ENCODE results near the gene GNAQ.

Gene GNAQ

DNA sequence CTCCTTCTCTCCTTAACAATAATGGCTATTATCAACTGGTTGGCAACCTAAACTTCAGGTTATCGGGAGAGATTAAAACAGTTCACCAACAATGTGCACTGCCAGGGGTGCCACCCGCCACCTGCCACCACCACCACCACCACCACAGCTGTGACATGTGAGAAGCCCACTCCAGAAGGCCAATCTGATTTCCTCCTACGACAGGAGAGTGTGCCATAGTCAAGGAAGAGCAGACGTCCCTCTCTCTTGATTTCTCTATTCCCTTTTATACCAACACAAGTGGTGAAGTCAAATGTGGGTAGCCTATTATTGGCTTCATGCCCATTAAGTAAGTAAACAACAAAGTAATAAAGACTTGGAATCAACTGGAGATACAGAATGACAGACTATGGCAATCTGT is 22.4 kb downstream of the GNAQ start:
- no peak for TF ChIP-seq NFIC (IDR thresholded peaks at IDR 0.05)
- TF ChIP-seq CREB1 (IDR thresholded peaks at IDR 0.05; ENCODE audit: low read depth), result no peak
- no peak for TF ChIP-seq ZBTB7A (IDR thresholded peaks at IDR 0.05; ENCODE audit: low read depth)
- no peak for TF ChIP-seq TCF12 (IDR thresholded peaks at IDR 0.05; ENCODE audit: low read depth)
- TF ChIP-seq, protein P1, sequence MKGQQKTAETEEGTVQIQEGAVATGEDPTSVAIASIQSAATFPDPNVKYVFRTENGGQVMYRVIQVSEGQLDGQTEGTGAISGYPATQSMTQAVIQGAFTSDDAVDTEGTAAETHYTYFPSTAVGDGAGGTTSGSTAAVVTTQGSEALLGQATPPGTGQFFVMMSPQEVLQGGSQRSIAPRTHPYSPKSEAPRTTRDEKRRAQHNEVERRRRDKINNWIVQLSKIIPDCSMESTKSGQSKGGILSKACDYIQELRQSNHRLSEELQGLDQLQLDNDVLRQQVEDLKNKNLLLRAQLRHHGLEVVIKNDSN (IDR thresholded peaks at IDR 0.05), result no peak
- TF ChIP-seq EGR1 (IDR thresholded peaks at IDR 0.05), result no peak
- TF ChIP-seq CEBPB (IDR thresholded peaks at IDR 0.05), result no peak

DNA sequence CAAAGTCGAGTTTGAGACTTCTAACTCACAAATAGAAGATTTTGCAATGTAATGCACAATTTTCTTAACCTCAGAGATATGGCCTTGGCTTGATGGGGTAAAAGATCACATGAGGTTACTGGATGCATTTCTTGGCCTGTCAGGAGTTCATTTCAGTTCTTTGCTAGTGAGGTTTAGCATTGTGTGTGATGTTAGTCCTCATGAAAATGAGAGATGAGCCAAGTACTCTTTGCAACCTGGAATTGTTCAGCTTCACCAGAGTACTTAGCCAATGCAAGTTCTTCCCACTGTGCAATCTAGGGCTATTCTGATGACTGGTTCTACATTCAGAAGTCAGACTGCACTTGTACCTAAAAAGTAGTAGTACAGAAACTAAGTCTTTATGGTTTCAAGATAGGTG is 24.9 kb downstream of the GNAQ start:
- TF ChIP-seq TAF1 (IDR thresholded peaks at IDR 0.05; ENCODE audit: low read depth) (no peak), FOXM1 (IDR thresholded peaks at IDR 0.05; ENCODE audit: borderline replicate concordance, low read depth) (no peak), EP300 (IDR thresholded peaks at IDR 0.05; ENCODE audit: borderline replicate concordance) (no peak), RAD21 (IDR thresholded peaks at IDR 0.05; ENCODE audit: low read depth) (no peak), CEBPB (IDR thresholded peaks at IDR 0.05) (no peak), TCF12 (IDR thresholded peaks at IDR 0.05; ENCODE audit: low read depth) (no peak), EGR1 (IDR thresholded peaks at IDR 0.05) (no peak), NFIC (IDR thresholded peaks at IDR 0.05) (no peak), CREB1 (IDR thresholded peaks at IDR 0.05; ENCODE audit: low read depth) (no peak), TEAD4 (IDR thresholded peaks at IDR 0.05) (no peak), ZBTB7A (IDR thresholded peaks at IDR 0.05; ENCODE audit: low read depth) (no peak)
- TF ChIP-seq, protein P2, sequence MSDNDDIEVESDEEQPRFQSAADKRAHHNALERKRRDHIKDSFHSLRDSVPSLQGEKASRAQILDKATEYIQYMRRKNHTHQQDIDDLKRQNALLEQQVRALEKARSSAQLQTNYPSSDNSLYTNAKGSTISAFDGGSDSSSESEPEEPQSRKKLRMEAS (IDR thresholded peaks at IDR 0.05), result no peak
- TF ChIP-seq, protein P3, sequence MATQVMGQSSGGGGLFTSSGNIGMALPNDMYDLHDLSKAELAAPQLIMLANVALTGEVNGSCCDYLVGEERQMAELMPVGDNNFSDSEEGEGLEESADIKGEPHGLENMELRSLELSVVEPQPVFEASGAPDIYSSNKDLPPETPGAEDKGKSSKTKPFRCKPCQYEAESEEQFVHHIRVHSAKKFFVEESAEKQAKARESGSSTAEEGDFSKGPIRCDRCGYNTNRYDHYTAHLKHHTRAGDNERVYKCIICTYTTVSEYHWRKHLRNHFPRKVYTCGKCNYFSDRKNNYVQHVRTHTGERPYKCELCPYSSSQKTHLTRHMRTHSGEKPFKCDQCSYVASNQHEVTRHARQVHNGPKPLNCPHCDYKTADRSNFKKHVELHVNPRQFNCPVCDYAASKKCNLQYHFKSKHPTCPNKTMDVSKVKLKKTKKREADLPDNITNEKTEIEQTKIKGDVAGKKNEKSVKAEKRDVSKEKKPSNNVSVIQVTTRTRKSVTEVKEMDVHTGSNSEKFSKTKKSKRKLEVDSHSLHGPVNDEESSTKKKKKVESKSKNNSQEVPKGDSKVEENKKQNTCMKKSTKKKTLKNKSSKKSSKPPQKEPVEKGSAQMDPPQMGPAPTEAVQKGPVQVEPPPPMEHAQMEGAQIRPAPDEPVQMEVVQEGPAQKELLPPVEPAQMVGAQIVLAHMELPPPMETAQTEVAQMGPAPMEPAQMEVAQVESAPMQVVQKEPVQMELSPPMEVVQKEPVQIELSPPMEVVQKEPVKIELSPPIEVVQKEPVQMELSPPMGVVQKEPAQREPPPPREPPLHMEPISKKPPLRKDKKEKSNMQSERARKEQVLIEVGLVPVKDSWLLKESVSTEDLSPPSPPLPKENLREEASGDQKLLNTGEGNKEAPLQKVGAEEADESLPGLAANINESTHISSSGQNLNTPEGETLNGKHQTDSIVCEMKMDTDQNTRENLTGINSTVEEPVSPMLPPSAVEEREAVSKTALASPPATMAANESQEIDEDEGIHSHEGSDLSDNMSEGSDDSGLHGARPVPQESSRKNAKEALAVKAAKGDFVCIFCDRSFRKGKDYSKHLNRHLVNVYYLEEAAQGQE (IDR thresholded peaks at IDR 0.05; ENCODE audit: low read depth), result no peak
- TF ChIP-seq, protein P1 (IDR thresholded peaks at IDR 0.05), result no peak

DNA sequence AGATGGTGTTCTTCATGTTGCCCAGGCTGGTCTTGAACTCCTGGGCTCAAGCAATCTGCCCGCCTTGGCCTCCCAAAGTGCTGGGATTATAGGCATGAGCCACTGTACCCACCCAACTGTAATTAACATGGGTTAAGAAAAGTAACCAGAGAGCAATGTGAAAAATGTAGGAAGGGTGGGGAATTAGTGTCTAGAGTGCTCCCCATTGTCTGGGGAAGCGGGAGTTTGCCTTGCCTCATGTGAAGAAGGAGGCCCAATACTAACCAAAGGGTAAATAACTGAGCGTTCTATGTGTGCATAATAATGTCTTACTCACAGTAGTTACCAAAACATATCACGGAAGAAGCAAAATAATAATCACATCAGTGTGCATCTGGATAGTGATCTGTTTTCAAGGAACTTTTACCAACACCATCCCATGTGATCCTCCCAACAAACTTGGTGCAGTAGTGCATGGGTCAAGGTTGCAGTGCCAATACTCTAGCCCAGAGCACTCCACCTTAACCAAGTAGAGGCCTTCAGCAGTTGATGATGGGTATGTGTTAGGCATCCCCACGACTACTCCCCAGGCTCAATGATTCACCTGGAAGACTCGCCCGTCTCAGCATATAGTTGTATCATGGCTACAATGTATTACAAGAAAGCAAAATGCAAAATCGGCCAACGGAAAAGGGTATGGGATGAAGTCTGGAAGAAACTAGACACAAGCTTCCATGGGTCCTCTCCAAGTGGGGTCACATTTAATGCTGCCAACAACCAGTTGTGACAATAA is 26.2 kb downstream of the GNAQ start:
- TF ChIP-seq EGR1 (IDR thresholded peaks at IDR 0.05) (no peak), TAF1 (IDR thresholded peaks at IDR 0.05; ENCODE audit: low read depth) (no peak), EP300 (IDR thresholded peaks at IDR 0.05; ENCODE audit: borderline replicate concordance) (no peak), RAD21 (IDR thresholded peaks at IDR 0.05; ENCODE audit: low read depth) (no peak), YY1 (IDR thresholded peaks at IDR 0.05; ENCODE audit: low read depth) (no peak), CREB1 (IDR thresholded peaks at IDR 0.05; ENCODE audit: low read depth) (no peak), NFIC (IDR thresholded peaks at IDR 0.05) (no peak), TCF12 (IDR thresholded peaks at IDR 0.05; ENCODE audit: low read depth) (no peak), CEBPB (IDR thresholded peaks at IDR 0.05) (no peak), TEAD4 (IDR thresholded peaks at IDR 0.05) (no peak), ZBTB7A (IDR thresholded peaks at IDR 0.05; ENCODE audit: low read depth) (no peak), FOXM1 (IDR thresholded peaks at IDR 0.05; ENCODE audit: borderline replicate concordance, low read depth) (no peak)
- TF ChIP-seq, protein P1 (IDR thresholded peaks at IDR 0.05), result no peak
- TF ChIP-seq, protein P3 (IDR thresholded peaks at IDR 0.05; ENCODE audit: low read depth), result no peak
- TF ChIP-seq, protein P2 (IDR thresholded peaks at IDR 0.05), result no peak

DNA sequence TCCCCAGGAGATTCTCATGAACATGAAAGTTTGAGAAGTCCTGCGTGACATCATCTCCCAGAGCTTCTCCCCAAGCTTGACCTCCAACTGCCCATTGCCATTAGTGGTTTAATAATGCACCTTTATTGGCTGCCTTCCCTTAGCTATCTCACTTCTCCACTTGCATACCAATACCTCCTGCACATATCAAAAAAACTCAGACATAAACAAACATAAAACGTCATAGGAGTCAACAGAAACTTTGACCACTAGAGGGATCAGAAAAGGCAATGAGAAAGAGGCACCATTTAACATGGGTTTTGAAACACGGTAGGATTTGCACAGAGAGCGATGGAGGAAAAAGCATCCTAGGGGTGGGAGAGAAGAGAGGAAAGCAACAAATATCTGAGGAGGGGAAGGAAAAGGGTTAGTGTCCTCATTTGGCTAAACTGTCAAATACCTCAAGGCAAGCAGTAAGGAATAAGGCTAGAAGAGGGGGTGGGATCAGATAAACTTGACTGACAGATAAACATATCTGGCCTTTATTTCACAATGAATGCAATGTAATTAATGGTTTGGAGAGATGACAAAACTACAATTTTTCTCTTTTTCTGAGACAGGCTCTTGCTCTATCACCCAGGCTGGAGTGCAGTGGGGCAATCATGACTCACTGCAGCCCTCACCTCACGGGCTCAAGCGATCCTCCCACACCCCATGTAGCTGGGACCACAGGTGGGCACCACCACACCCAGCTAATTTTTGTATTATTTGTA is 27.0 kb downstream of the GNAQ start:
- TF ChIP-seq CREB1 (IDR thresholded peaks at IDR 0.05; ENCODE audit: low read depth) (no peak), RAD21 (IDR thresholded peaks at IDR 0.05; ENCODE audit: low read depth) (no peak), FOXM1 (IDR thresholded peaks at IDR 0.05; ENCODE audit: borderline replicate concordance, low read depth) (no peak), NFIC (IDR thresholded peaks at IDR 0.05) (no peak), CEBPB (IDR thresholded peaks at IDR 0.05) (no peak), TAF1 (IDR thresholded peaks at IDR 0.05; ENCODE audit: low read depth) (no peak), EP300 (IDR thresholded peaks at IDR 0.05; ENCODE audit: borderline replicate concordance) (no peak), TCF12 (IDR thresholded peaks at IDR 0.05; ENCODE audit: low read depth) (no peak), TEAD4 (IDR thresholded peaks at IDR 0.05) (no peak), YY1 (IDR thresholded peaks at IDR 0.05; ENCODE audit: low read depth) (no peak), EGR1 (IDR thresholded peaks at IDR 0.05) (no peak), ZBTB7A (IDR thresholded peaks at IDR 0.05; ENCODE audit: low read depth) (no peak)
- TF ChIP-seq, protein P1 (IDR thresholded peaks at IDR 0.05), result no peak
- TF ChIP-seq, protein P2 (IDR thresholded peaks at IDR 0.05), result no peak
- TF ChIP-seq, protein P3 (IDR thresholded peaks at IDR 0.05; ENCODE audit: low read depth), result no peak

All from Ishikawa (cell line).